HG02884 (cell line): ENCODE measurements around the gene AP1M2.
"Not testable (repeated sequence)": the region's sequence is repeated elsewhere in the genome, so short reads cannot be mapped to it uniquely, and the experiment has no call there.

ENCODE experiments used
- ATAC-seq: cut with Tn5 transposase; IDR thresholded peaks from one replicate; pipeline ENCODE4 v1.9.1; 2021; ENCODE audit warnings: mild to moderate bottlenecking, moderate library complexity; ENCODE audit not compliant: unreplicated experiment

Gene AP1M2

GRCh38 chr19:10602330-10603083 lies 15.4 kb upstream of the AP1M2 start:
- peak; percentile 54 for ATAC-seq

DNA sequence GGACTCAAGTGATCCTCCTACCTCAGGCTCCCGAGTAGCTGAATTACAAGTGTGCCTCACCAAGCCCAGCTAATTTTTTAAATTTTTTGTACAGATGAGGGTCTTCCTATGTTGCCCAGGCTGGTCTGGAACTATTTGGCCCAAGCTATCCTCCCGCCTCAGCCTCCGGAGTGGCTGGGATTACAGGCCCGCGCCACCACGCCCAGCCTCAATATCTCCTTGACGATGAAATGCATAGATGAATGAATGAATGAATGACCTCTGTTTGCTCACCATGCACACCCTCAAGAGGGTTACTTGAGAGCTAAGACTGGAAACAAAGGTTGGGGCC lies 14.9 kb upstream of the AP1M2 start:
- no peak for ATAC-seq

DNA sequence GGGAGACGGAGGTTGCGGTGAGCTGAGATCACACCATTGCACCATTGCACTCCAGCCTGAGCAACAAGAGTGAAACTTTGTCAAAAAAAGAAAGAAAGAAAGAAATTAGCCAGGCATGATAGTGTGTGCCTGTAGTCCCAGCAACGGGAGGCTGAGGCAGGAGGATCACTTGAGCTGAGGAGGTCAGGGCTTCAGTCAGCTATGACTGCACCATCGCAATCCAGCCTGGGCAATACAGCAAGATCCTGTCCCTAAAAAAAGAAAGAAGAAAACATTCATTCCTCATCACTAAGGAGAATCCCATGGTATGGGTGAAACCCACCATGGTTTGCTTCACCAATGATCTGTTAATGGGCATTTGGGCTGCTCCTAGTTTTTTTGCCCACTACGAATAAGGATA lies 13.0 kb upstream of the AP1M2 start:
- ATAC-seq: no peak

- no peak for ATAC-seq
These were observed 6.9 kb upstream of the AP1M2 start for GRCh38 chr19:10593820-10594637.

DNA sequence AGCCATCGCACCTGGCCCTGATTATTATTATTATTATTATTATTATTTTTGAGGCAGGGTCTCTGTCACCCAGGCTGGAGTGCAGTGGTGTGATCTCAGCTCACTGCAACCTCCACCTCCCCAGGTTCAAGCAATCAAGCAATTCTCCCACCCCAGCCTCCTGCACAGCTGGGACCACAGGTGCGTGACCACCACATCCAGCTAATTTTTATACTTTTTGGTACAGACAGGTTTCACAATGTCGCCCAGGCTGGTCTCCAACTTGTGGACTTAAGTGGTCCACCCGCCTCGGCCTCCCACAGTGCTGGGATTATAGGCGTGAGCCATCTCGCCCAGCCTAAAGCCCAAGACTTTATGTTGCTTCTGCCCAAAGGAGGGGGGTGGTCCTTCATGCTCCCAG lies 6.0 kb upstream of the AP1M2 start:
- no peak for ATAC-seq

GRCh38 chr19:10587839-10588150 lies 683 bp upstream of the AP1M2 start:
- ATAC-seq: no peak

- no peak for ATAC-seq
These were observed 716 bp downstream of the AP1M2 start for GRCh38 chr19:10586396-10586795.

GRCh38 chr19:10583036-10583776 lies 3.9 kb downstream of the AP1M2 start:
- no peak for ATAC-seq

DNA sequence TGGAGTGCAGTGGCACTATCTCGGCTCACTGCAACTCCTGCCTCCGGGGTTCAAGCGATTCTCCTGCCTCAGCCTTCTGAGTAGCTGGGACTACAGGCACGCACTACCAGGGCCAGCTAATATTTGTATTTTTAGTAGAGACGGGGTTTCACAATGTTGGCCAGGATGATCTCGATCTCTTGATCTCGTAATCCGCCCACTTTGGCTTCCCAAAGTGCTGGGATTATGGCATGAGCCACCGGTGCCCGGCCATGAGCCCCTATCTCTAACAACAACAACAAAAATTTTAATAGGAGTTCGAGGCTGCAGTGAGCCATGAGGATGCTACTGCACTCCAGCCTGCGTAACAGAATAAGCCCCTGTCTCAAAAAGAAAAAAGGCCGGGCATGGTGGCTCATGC lies 5.0 kb downstream of the AP1M2 start:
- ATAC-seq: no peak

- no peak for ATAC-seq
These were observed 6.0 kb downstream of the AP1M2 start for GRCh38 chr19:10580979-10581631.

- ATAC-seq: no peak
These were observed 9.2 kb downstream of the AP1M2 start for GRCh38 chr19:10577951-10578350.

- no peak for ATAC-seq
These were observed 11.9 kb downstream of the AP1M2 start for GRCh38 chr19:10575011-10575716.

DNA sequence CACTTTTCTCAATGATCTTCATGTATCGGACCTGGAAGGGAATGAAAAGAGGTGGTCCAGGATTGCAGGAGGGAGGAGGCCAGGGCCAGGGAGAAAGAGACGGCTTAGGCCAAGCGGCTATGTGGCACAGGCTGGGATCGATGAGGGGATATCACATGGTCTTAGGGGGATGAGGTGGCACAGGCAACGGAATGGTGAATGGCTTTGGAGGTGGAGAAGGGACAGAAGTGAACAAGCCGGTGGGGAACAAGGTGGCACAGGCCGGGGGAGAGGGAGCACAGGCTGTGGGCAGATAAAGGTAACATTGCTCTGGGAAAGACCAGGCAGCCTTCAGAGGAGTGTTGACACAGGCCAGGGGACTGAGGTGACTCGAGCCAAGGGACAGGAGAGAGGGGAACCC lies 12.7 kb downstream of the AP1M2 start:
- no peak for ATAC-seq

DNA sequence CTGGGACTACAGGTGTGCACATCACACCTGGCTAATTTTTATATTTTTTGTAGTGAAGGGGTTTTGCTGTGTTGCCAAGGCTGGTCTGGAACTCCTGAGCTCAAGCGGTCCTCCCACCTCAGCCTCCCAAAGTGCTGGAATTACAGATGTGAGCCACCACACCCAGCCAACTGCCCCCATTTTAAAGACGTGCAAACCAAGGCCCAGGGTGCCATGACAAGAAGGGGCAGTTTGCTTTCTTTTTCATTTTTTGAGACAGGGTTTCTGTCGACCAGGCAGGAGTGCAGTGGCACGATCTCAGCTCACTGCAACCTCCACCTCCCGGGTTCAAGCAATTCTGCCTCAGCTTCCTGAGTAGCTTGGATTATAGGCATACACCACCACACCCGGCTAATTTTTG lies 13.3 kb downstream of the AP1M2 start:
- not testable (repeated sequence) for ATAC-seq

DNA sequence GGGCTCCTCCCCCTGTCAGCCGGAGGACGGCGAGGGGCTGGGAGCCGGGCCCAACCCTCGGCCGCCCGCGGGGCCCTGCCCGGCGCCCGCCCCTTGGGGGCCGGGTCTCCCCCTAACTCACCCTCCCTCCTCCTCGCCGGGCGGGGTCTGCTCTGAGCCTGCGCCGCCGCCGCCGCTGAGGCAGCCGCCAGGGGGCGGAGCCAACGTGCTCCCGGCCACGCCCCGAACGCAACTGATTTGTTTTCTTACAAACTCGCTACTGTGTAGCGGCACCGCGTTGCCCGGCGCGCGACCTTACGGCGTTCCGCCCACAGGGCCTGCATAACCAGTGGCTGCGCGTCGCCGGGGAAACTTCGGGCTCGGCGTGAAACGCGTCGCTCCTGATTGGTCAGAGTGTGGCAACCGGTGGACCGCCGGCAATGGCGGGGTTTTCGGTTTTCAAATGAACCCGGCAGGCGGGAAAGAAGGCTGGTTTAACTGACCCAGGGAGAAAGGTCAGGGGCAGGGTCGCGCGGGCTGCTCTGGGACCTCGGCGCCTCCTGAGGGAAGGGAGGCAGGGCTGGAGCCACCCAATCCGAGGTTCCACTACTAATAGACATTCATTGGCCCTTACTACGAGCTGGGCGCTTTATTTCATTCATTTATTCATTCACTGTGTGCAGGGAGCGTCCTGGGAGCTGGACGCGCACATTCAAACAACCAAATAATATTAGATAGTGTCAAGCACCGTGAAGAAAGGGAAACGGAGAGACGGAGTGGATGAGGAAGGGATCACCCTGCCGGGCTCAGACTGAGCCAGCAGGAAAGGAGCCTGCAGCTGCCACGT lies 18.1 kb downstream of the AP1M2 start, which contains the start of gene CDKN2D:
Gene CDKN2D (minus strand): TSS at position 154 of the 826 bp plus-strand sequence. CDS start 326 bp downstream, outside the sequence.
- ATAC-seq: peak; percentile 57

DNA sequence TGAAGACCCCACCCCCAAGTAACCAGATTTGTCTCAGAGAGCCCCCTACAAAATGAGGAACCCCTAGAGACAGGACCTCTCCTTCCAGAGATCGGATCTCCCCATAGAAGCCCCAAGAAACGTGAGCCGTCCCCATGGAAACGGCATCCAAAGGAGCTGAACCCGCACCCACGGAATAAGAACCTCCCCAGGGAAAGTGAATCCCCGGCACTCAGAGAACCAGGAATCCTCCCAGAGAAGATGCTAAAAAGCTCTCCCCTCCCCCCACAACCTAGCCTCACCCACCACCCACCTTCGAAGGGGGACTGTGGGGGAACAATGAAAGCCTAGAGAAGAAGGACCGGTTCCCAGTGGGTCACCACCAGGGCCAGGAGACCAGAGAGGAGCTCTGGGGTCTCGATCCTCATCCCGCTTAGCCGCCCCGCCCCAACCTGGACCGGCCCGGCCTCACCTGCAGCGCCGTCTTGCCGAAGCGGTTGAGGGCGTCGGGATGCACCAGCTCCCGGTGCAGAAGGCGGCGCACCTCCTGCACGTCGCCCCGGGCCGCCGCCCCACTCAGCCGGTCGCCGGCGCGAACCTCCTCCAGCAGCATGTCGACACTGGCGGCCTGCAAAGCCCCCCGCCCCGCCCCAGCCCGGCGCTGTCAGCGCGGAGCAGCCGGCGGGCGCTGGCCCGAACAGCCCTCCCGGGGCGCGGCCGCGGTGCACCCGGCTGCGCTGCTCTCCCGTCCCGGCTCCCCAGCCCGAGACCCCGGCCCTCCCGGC lies 18.9 kb downstream of the AP1M2 start:
- ATAC-seq: no peak

GRCh38 chr19:10567656-10568055 lies 19.5 kb downstream of the AP1M2 start:
- no peak for ATAC-seq

GRCh38 chr19:10566658-10567410 lies 20.3 kb downstream of the AP1M2 start:
- no peak for ATAC-seq

DNA sequence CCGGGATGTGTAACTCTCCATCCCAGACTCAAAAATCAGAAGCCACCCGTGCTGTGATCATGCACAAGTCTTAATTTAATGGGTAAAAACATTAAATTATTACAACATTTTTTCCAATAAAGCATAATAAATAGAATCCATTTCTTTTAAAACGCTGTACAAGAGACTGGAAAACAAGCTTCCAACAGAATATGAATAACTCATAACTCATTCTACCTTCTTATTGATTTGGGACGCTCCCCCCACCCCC lies 20.8 kb downstream of the AP1M2 start:
- no peak for ATAC-seq
